Endothelial cell of umbilical vein (primary cell): ENCODE measurements around the gene RNF112.

Source experiments
- EZH2 ChIP-seq: IDR thresholded peaks from 2 replicates; pipeline ENCODE4 v1.6.1; 2012; ENCODE audit warnings: borderline replicate concordance, low read depth, mild to moderate bottlenecking, moderate library complexity, low read length, inconsistent platforms; ENCODE audit not compliant: severe bottlenecking
- FOS ChIP-seq: IDR thresholded peaks from 2 replicates; pipeline ENCODE4 v1.6.1; 2011; ENCODE audit warnings: mild to moderate bottlenecking, low read length, moderate library complexity, borderline replicate concordance; ENCODE audit not compliant: insufficient read depth
- JUN ChIP-seq: IDR thresholded peaks from 2 replicates; pipeline ENCODE4 v1.6.1; 2011; ENCODE audit warnings: borderline replicate concordance, low read depth; ENCODE audit not compliant: insufficient read length, insufficient read depth
- MAX ChIP-seq: IDR thresholded peaks from 2 replicates; pipeline ENCODE4 v1.6.1; 2011; ENCODE audit not compliant: insufficient read depth, insufficient read length
- POLR2A ChIP-seq: IDR thresholded peaks from 2 replicates; pipeline ENCODE4 v1.6.1; 2012; ENCODE audit warnings: low read depth, mild to moderate bottlenecking, control low read depth, low read length
- POLR2AphosphoS5 ChIP-seq: IDR thresholded peaks from 2 replicates; pipeline ENCODE4 v1.6.1; 2012; ENCODE audit warnings: low read depth, mild to moderate bottlenecking, control low read depth, low read length, moderate library complexity; ENCODE audit not compliant: insufficient read depth
- TF ChIP-seq, protein P1 (sequence below), 2 donors: IDR thresholded peaks; 1 replicate in 1 of 2; 2 replicates in 1 of 2; pipeline ENCODE4 v1.5.1; 2011; ENCODE audit warnings: low read length in 2 of 2, mild to moderate bottlenecking in 2 of 2, moderate library complexity in 2 of 2, control low read depth in 1 of 2, inconsistent platforms in 1 of 2, low read depth in 1 of 2; ENCODE audit not compliant: insufficient read depth in 1 of 2; ENCODE audit errors: extremely low read depth in 1 of 2

DNA sequence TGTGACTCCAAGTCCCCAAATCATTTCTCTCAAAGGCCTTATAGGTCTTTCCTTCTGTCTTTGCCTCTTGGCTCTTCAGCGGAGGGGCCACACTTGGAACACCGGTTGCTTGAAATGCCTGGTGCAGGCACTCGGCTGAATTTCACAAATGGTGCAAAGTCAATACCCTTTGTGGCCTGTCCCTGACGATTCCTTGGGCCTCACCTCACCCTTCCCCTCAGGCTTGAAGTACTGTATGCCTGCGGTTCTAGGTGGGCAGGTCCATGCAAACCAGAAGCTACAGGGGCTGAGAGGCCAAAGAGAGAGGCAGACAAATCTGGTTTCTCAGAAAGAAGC lies 44.4 kb upstream of the RNF112 start:
- TF ChIP-seq, protein P1, sequence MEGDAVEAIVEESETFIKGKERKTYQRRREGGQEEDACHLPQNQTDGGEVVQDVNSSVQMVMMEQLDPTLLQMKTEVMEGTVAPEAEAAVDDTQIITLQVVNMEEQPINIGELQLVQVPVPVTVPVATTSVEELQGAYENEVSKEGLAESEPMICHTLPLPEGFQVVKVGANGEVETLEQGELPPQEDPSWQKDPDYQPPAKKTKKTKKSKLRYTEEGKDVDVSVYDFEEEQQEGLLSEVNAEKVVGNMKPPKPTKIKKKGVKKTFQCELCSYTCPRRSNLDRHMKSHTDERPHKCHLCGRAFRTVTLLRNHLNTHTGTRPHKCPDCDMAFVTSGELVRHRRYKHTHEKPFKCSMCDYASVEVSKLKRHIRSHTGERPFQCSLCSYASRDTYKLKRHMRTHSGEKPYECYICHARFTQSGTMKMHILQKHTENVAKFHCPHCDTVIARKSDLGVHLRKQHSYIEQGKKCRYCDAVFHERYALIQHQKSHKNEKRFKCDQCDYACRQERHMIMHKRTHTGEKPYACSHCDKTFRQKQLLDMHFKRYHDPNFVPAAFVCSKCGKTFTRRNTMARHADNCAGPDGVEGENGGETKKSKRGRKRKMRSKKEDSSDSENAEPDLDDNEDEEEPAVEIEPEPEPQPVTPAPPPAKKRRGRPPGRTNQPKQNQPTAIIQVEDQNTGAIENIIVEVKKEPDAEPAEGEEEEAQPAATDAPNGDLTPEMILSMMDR (IDR thresholded peaks at IDR 0.05; ENCODE audit: extremely low read depth in 1 of 2, insufficient read depth in 1 of 2, low read depth in 1 of 2, low read length in 2 of 2), result no peak
- TF ChIP-seq POLR2A (no peak), MAX (no peak), POLR2AphosphoS5 (no peak), FOS (no peak), JUN (no peak), EZH2 (no peak)
